T-helper 1 cell treated with Interleukin-12 subunit alpha and Interleukin-12 subunit beta and Interleukin-4 antibody, amounts not matched to agents 30 μg/mL and 1 μg/mL, for 36 hours (primary cell): ENCODE measurements around the gene STEAP2.
A peak's percentile ranks its signal among the peaks of the same experiment; 100 is the strongest.
"Not testable (repeated sequence)": the region's sequence is repeated elsewhere in the genome, so short reads cannot be mapped to it uniquely, and the experiment has no call there.

Source experiments
- H3K27ac Mint-ChIP-seq: one replicate; pipeline ENCODE4 v1.8.0; 2021; ENCODE audit warnings: mild to moderate bottlenecking, mixed read lengths
- H3K27me3 Mint-ChIP-seq: one replicate; pipeline ENCODE4 v1.8.0; 2021; ENCODE audit warnings: low read depth, mixed read lengths
- H3K36me3 Mint-ChIP-seq: one replicate; pipeline ENCODE4 v1.8.0; 2021; ENCODE audit warnings: low read depth, mixed read lengths
- H3K4me1 Mint-ChIP-seq: one replicate; pipeline ENCODE4 v1.8.0; 2021; ENCODE audit warnings: low read depth, mixed read lengths
- H3K4me3 Mint-ChIP-seq: one replicate; pipeline ENCODE4 v1.8.0; 2021; ENCODE audit warnings: mild to moderate bottlenecking, moderate library complexity, mixed read lengths
- H3K9me3 Mint-ChIP-seq: one replicate; pipeline ENCODE4 v1.8.0; 2021; ENCODE audit warnings: mixed read lengths

The STEAP2 gene

DNA sequence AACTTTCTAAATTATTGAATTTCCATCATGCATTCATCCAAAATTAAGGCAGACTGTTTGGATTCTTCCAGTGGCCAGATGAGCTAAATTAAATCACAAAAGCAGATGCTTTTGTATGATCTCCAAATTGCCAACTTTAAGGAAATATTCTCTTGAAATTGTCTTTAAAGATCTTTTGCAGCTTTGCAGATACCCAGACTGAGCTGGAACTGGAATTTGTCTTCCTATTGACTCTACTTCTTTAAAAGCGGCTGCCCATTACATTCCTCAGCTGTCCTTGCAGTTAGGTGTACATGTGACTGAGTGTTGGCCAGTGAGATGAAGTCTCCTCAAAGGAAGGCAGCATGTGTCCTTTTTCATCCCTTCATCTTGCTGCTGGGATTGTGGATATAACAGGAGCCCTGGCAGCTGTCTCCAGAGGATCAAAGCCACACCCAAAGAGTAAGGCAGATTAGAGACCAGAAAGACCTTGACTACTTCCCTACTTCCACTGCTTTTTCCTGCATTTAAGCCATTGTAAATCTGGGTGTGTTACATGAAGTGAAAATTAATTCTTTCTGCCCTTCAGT, 25.3 kb downstream of the STEAP2 start:
- Mint-ChIP-seq H3K4me1 (peaks cover 2% of the 10 kb centered on the region), H3K4me3 (no peak overlapping the region), H3K36me3 (no peaks in the 10 kb centered on the region), H3K27me3 (peaks cover 21% of the 10 kb centered on the region), H3K9me3 (no peaks in the 10 kb centered on the region), H3K27ac (no peak overlapping the region)

- Mint-ChIP-seq H3K9me3 (no peaks in the 10 kb centered on the region), H3K4me1 (peaks cover 2% of the 10 kb centered on the region), H3K4me3 (no peak overlapping the region), H3K27me3 (peaks cover 29% of the 10 kb centered on the region), H3K27ac (no peak overlapping the region), H3K36me3 (no peaks in the 10 kb centered on the region)
Measured at GRCh38 chr7:90238022-90238421, 26.5 kb downstream of the STEAP2 start.

DNA sequence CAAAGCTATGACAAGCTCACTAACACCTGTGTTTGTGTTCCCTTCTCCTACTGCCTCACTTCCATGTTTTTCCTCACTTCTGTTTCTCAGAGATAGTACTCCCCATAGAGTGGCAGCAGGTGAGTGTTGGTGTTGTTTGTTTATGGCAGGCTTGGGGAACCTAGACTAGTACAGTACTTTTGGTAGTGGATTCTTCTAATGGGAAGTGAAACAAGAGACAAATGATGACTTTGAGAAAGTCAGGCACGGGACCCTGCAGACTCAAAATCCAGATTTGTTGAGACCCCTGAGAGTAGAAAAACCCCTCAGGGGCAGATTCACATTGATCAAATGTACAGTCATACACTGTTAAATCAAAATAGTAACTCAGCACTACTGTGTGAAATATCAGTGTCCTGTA, 27.0 kb downstream of the STEAP2 start:
- H3K27me3 Mint-ChIP-seq = peaks cover 33% of the 10 kb centered on the region
- no peaks in the 10 kb centered on the region for H3K36me3 Mint-ChIP-seq
- no peak overlapping the region for H3K27ac Mint-ChIP-seq
- no peaks in the 10 kb centered on the region for H3K9me3 Mint-ChIP-seq
- H3K4me1 Mint-ChIP-seq = peaks cover 2% of the 10 kb centered on the region
- H3K4me3 Mint-ChIP-seq = no peak overlapping the region

GRCh38 chr7:90239050-90239449, 27.5 kb downstream of the STEAP2 start:
- H3K4me3 Mint-ChIP-seq = no peak overlapping the region
- H3K27ac Mint-ChIP-seq = no peak overlapping the region
- H3K9me3 Mint-ChIP-seq = no peaks in the 10 kb centered on the region
- peaks cover 37% of the 10 kb centered on the region for H3K27me3 Mint-ChIP-seq
- H3K36me3 Mint-ChIP-seq = no peaks in the 10 kb centered on the region
- peaks cover 6% of the 10 kb centered on the region for H3K4me1 Mint-ChIP-seq

- Mint-ChIP-seq H3K27me3 (peaks cover 42% of the 10 kb centered on the region), H3K9me3 (no peaks in the 10 kb centered on the region), H3K4me1 (peaks cover 8% of the 10 kb centered on the region), H3K27ac (no peak overlapping the region), H3K4me3 (no peak overlapping the region), H3K36me3 (no peaks in the 10 kb centered on the region)
Measured at GRCh38 chr7:90239625-90240228, 28.2 kb downstream of the STEAP2 start.

DNA sequence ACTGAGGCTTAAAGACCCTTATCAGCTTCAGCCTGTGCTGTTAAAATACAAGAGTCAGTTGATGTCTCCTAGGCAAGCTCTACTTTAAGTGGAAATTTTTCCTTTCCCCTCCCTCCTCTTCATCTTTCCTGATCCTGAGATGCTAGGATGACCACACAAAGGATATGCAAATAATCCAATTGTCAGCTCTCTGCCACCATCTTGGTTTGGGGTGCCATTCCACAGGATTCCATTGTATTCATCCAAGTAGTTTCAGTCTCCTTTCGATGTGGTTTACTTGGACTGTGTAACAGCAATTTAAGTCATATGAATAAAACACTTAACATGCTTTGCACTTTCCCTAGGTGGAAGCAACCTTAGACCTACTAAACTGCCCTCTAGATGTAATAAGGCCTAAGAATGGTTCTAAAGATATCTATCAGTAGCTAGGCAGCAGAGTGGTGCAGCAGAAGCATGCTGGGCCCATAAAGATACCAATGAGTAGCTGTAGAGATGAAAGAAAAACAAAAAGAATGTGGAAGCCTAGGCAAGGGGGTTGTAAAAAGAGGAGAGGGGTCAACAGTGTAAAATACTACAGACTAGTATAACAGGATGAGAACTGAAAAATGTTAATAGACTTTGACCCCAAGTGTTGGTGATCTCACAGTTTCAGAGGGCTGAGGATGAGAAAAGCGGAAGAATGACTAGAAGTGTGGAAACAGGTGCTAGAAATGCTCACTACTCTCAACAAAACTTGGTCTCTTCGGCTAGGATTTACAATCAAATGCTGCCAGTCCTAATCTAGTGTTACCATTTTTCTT, 31.0 kb downstream of the STEAP2 start:
- Mint-ChIP-seq H3K4me1 (peaks cover 15% of the 10 kb centered on the region), H3K27ac (no peak overlapping the region), H3K27me3 (peaks cover 55% of the 10 kb centered on the region), H3K9me3 (no peaks in the 10 kb centered on the region), H3K36me3 (no peaks in the 10 kb centered on the region), H3K4me3 (no peak overlapping the region)

- no peaks in the 10 kb centered on the region for H3K36me3 Mint-ChIP-seq
- H3K27ac Mint-ChIP-seq = no peak overlapping the region
- peak overlapping the region; percentile 73 for H3K4me3 Mint-ChIP-seq
- H3K9me3 Mint-ChIP-seq = no peaks in the 10 kb centered on the region
- H3K4me1 Mint-ChIP-seq = peaks cover 15% of the 10 kb centered on the region
- H3K27me3 Mint-ChIP-seq = peaks cover 52% of the 10 kb centered on the region
Measured at GRCh38 chr7:90243556-90243955, 32.0 kb downstream of the STEAP2 start.

DNA sequence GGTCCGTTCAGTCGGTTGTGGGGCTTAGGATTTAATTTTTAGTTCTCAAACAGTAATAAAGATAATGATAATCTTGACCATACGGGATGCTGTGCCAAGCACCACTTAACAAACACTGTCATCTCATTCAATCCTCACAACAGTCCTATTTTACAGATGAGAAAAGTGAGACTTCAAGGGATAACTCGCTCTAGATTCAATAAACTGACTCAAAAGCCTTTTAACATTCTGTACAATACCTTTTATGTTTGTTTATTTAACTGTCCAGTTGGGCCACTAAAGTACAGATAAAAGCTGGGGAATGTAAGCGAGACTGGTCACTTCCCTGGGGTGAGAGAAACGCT, 33.0 kb downstream of the STEAP2 start:
- no peak overlapping the region for H3K27ac Mint-ChIP-seq
- H3K36me3 Mint-ChIP-seq = no peaks in the 10 kb centered on the region
- H3K4me3 Mint-ChIP-seq = peak overlapping the region; percentile 83
- H3K9me3 Mint-ChIP-seq = no peaks in the 10 kb centered on the region
- peaks cover 13% of the 10 kb centered on the region for H3K4me1 Mint-ChIP-seq
- peaks cover 56% of the 10 kb centered on the region for H3K27me3 Mint-ChIP-seq

- no peaks in the 10 kb centered on the region for H3K9me3 Mint-ChIP-seq
- H3K27ac Mint-ChIP-seq = peak within 1 kb of the TSS; percentile 39
- H3K27me3 Mint-ChIP-seq = peaks cover 56% of the 10 kb centered on the region
- H3K4me3 Mint-ChIP-seq = peak within 1 kb of the TSS; percentile 83
- peaks cover 13% of the 10 kb centered on the region for H3K4me1 Mint-ChIP-seq
- H3K36me3 Mint-ChIP-seq = no peaks in the 10 kb centered on the region
Measured at GRCh38 chr7:90244909-90245851, 33.6 kb downstream of the STEAP2 start, which contains the start of gene CFAP69. Gene CFAP69 (plus strand): TSS chr7:90245174. CDS start chr7:90245425, 251 bp downstream.

DNA sequence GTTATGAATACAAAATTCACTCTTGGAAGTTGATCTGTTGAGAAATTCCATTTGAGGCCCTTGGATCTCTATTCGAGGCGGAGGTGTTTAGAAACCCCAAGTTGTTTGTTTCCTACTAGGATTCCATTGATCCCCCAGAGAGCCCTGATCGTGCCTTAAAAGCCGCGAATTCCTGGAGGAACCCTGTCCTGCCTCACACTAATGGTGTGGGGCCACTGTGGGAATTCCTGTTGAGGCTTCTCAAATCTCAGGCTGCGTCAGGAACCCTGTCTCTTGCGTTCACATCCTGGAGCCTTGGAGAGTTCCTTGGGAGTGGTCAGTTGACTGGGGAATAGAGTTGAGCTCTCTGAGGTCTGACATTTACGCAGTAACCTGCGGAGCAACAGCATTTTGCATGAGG, 34.6 kb downstream of the STEAP2 start:
- H3K27ac Mint-ChIP-seq = no peak overlapping the region
- H3K27me3 Mint-ChIP-seq = peaks cover 62% of the 10 kb centered on the region

DNA sequence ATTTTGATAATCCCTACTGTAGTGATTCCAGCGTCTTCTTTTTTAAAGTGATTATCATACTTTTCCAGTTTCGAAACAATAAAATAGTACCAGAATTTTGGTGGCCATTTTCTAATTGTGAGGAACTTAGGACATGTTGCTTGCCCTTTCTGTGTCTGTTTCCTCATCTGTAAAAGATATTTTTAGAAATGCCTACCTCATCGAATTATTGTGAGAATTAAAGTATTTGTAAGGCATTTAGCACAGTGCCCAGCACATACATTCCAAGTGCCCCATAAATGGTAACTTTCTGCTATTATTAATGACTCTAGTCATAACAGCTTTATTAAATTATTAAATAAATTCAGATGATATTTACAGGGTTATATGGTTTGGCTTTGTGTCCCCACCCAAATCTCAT, 37.2 kb downstream of the STEAP2 start:
- H3K36me3 Mint-ChIP-seq = no peaks in the 10 kb centered on the region
- peaks cover 13% of the 10 kb centered on the region for H3K4me1 Mint-ChIP-seq
- H3K4me3 Mint-ChIP-seq = no peak overlapping the region
- no peaks in the 10 kb centered on the region for H3K9me3 Mint-ChIP-seq
- no peak overlapping the region for H3K27ac Mint-ChIP-seq
- H3K27me3 Mint-ChIP-seq = peaks cover 44% of the 10 kb centered on the region

More for the DNA sequence above, 34.6 kb downstream of the STEAP2 start:
- Mint-ChIP-seq H3K4me3 (peak overlapping the region; percentile 83), H3K4me1 (peaks cover 13% of the 10 kb centered on the region), H3K9me3 (no peaks in the 10 kb centered on the region), H3K36me3 (no peaks in the 10 kb centered on the region)

DNA sequence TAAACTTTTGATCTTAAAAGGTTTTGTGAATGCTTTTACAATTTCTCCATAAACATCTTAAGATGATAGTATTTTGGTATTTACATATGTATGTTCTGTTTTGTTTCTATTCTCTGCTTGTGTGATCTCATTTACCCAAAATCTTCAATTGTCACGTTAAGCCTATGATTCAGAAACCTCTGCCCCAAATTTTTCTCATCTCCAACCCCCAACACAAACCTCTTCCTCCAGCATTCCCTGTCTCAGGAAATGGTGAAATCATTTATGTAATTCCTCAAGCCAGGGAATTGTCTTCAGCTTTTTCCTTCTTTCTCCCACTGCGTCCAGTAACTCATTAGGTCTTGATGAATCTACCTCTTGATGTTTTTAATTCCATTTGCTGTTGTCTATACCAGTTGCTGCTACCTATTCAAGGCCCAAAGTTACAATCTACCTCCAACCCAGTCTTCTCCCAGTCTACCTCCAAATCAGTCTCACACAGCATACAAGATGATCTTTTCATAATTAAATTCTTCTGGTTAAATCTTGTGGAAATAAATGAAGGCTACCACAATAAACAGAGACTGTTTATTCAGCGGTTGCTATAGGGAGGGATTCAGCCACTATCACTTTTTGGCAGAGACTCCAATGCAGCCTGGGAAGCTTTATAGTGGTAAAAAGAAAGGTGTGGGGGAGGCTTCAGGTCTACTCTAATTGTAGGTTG, 39.2 kb downstream of the STEAP2 start:
- Mint-ChIP-seq H3K27me3 (peaks cover 38% of the 10 kb centered on the region), H3K36me3 (no peaks in the 10 kb centered on the region), H3K9me3 (peaks cover 3% of the 10 kb centered on the region), H3K27ac (no peak overlapping the region), H3K4me1 (peaks cover 3% of the 10 kb centered on the region), H3K4me3 (no peak overlapping the region)

DNA sequence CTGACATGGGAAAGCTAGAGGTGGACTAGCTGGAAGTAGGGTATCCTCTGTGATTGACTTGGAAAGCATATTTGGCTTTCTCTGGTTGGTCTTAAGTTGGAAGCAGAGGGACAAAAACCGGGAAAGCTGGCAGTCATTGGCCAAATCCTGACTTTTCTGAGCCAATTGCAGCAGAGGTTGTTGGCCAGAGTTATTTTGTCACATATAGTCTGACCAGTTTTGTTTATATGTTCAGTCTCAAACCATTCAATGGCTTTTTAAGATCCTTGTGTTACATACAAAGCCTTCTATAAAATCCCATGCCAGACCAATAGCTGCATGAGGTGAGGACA, 39.7 kb downstream of the STEAP2 start:
- H3K27me3 Mint-ChIP-seq = peaks cover 32% of the 10 kb centered on the region
- no peak overlapping the region for H3K27ac Mint-ChIP-seq
- H3K9me3 Mint-ChIP-seq = peaks cover 6% of the 10 kb centered on the region
- no peaks in the 10 kb centered on the region for H3K36me3 Mint-ChIP-seq
- no peak overlapping the region for H3K4me3 Mint-ChIP-seq
- H3K4me1 Mint-ChIP-seq = no peaks in the 10 kb centered on the region

GRCh38 chr7:90256011-90256410, 44.5 kb downstream of the STEAP2 start:
- H3K4me1 Mint-ChIP-seq, H3K9me3 Mint-ChIP-seq, H3K4me3 Mint-ChIP-seq, H3K27ac Mint-ChIP-seq, H3K36me3 Mint-ChIP-seq: not testable (repeated sequence)
- H3K27me3 Mint-ChIP-seq = peaks cover 17% of the 10 kb centered on the region
